Glomerular endothelial cell (primary cell): ENCODE measurements around the gene DDX41. TPM values are rescaled to one million over a fixed set of nuclear protein-coding genes. Genes with fewer than 3 reads are reported as not detected.
"Not testable (repeated sequence)": the region's sequence is repeated elsewhere in the genome, so short reads cannot be mapped to it uniquely, and the experiment has no call there.

Source experiments
- DNase-seq: peaks from one replicate; pipeline ENCODE4 v3.0.0-alpha.2; 2011; ENCODE audit warnings: low read depth, low spot score; ENCODE audit errors: extremely low read depth
- total RNA-seq: library from RNA; depleted of rRNA; stranded (reverse); fragments of >200 nt; gene quantifications from 2 replicates; pipeline ENCODE4 v1.2.3, GENCODE V29; 2015

Gene DDX41
- 102 and 115 TPM in 2 replicates for total RNA-seq

GRCh38 chr5:177516601-177517568 is at the start of gene DDX41:
Gene DDX41, minus strand, starts transcription at chr5:177516961. Its CDS starts 16 bp downstream, at chr5:177516945.
- DNase-seq, result peak; percentile 97

GRCh38 chr5:177565046-177565445 is 48.3 kb upstream of the DDX41 start:
- no peak for DNase-seq

GRCh38 chr5:177559446-177559941 is 42.7 kb upstream of the DDX41 start:
- not testable (repeated sequence) for DNase-seq

GRCh38 chr5:177557796-177558195 is 41.0 kb upstream of the DDX41 start:
- no peak for DNase-seq

GRCh38 chr5:177557041-177557647 is 40.4 kb upstream of the DDX41 start:
- DNase-seq, result no peak

GRCh38 chr5:177555665-177556064 is 38.9 kb upstream of the DDX41 start:
- DNase-seq, result no peak

- no peak for DNase-seq
Observed at GRCh38 chr5:177555228-177555627, 38.5 kb upstream of the DDX41 start.

- DNase-seq, result peak; percentile 25
Observed at GRCh38 chr5:177554474-177555111, 37.8 kb upstream of the DDX41 start, which contains the start of gene FAM193B. Gene FAM193B, minus strand, starts transcription at chr5:177554563. Its CDS starts 105 bp downstream, at chr5:177554458.

GRCh38 chr5:177553671-177554429 is 37.1 kb upstream of the DDX41 start:
- DNase-seq, result no peak

- no peak for DNase-seq
Observed at GRCh38 chr5:177552839-177553455, 36.2 kb upstream of the DDX41 start.

GRCh38 chr5:177550122-177550521 is 33.4 kb upstream of the DDX41 start:
- no peak for DNase-seq

- DNase-seq, result no peak
Observed at GRCh38 chr5:177548495-177548894, 31.7 kb upstream of the DDX41 start.

GRCh38 chr5:177547736-177548135 is 31.0 kb upstream of the DDX41 start:
- no peak for DNase-seq

- peak; percentile 41 for DNase-seq
Observed at GRCh38 chr5:177546258-177546741, 29.5 kb upstream of the DDX41 start.

GRCh38 chr5:177545487-177546257 is 28.9 kb upstream of the DDX41 start:
- DNase-seq, result no peak

GRCh38 chr5:177542816-177543465 is 26.2 kb upstream of the DDX41 start:
- DNase-seq, result no peak

GRCh38 chr5:177540438-177540837 is 23.7 kb upstream of the DDX41 start:
- no peak for DNase-seq

- no peak for DNase-seq
Observed at GRCh38 chr5:177539411-177539810, 22.6 kb upstream of the DDX41 start.
